ENCODE data around the gene LGALS3. TPM values are rescaled to one million over a fixed set of nuclear protein-coding genes. Genes with fewer than 3 reads are reported as not detected.

Gene LGALS3
- polyA plus RNA-seq, 3 donors, result 14.8 to 26.0 (median 16.1) TPM

Other genes starting within 250 kb of the LGALS3 start
- gene GCH1, start 226.4 kb upstream of the LGALS3 start, polyA plus RNA-seq (ENCODE audit: insufficient read length in 3 of 3), result 10 to 100 TPM in 1 of 3 donors, 1 to 10 TPM in 2; 7.5 to 10.5 (median 10.0) TPM
- 10 to 100 TPM; 16.4 to 23.0 (median 18.6) TPM for gene WDHD1, start 102.2 kb upstream of the LGALS3 start, polyA plus RNA-seq (ENCODE audit: insufficient read length in 3 of 3)
- 10 to 100 TPM; 17.4 to 21.6 (median 20.8) TPM for gene SOCS4, start 102.0 kb upstream of the LGALS3 start, polyA plus RNA-seq (ENCODE audit: insufficient read length in 3 of 3)
- gene MAPK1IP1L, start 77.6 kb upstream of the LGALS3 start, polyA plus RNA-seq (ENCODE audit: insufficient read length in 3 of 3), result 100 to 1,000 TPM; 105 to 124 (median 106) TPM
- 10 to 100 TPM; 21.7 to 40.2 (median 33.2) TPM for gene DLGAP5, start 62.3 kb downstream of the LGALS3 start, polyA plus RNA-seq (ENCODE audit: insufficient read length in 3 of 3)
- gene FBXO34, start 142.2 kb downstream of the LGALS3 start, polyA plus RNA-seq (ENCODE audit: insufficient read length in 3 of 3), result 10 to 100 TPM; 32.5 to 38.8 (median 38.7) TPM